Smooth muscle cell (in vitro differentiated cells): ENCODE results near the gene MDH1. TPM values are rescaled to one million over a fixed set of nuclear protein-coding genes. Genes with fewer than 3 reads are reported as not detected.

ENCODE experiments used
- polyA plus RNA-seq: library from polyadenylated mRNA; unstranded; fragments of >200 nt; fragmentation: Nextera tagmentation; extraction: Ambion mirVana; gene quantifications from 2 replicates; pipeline ENCODE4 v1.2.1, GENCODE V29; 2016
- total RNA-seq: library from RNA; depleted of rRNA; stranded (reverse); fragments of >200 nt; gene quantifications from 2 replicates; pipeline ENCODE4 v1.2.3, GENCODE V29; 2014

Gene MDH1
- total and polyA plus RNA-seq, 2 experiments from 2014 or later = 275 to 290 TPM

Other genes with a start within 250 kb of the MDH1 start
- 8.1 and 11.6 TPM in 2 replicates for gene WDPCP, start 486 bp upstream of the MDH1 start, total RNA-seq
- gene WDPCP, start 486 bp upstream of the MDH1 start, polyA plus RNA-seq = 7.5 and 8.1 TPM in 2 replicates